C4-2B (cell line): ENCODE results near the gene RNF7.

Experiments used
- CTCF ChIP-seq: fragments of 450-650 bp; conservative IDR thresholded peaks from 2 replicates; pipeline ENCODE4 v1.5.1; 2017; ENCODE audit warnings: mild to moderate bottlenecking
- ZFX ChIP-seq: fragments of 450-650 bp; IDR thresholded peaks from 2 replicates; pipeline ENCODE4 v1.6.1; 2017

- peak; percentile 100 for TF ChIP-seq CTCF
- TF ChIP-seq ZFX: peak; percentile 98
Observed at GRCh38 chr3:141738022-141738890, at the start of gene RNF7.
